Osteoblast (primary cell): ENCODE measurements around the gene KRT13. TPM values are rescaled to one million over a fixed set of nuclear protein-coding genes. Genes with fewer than 3 reads are reported as not detected.

Experiments used
- DNase-seq: peaks from one replicate; pipeline ENCODE4 v3.0.0; 2011; ENCODE audit warnings: low spot score, mixed read lengths; ENCODE audit not compliant: insufficient read length; ENCODE audit errors: missing footprints
- H2AFZ ChIP-seq: 2 replicates; pipeline ENCODE4 v1.6.0; 2011; ENCODE audit warnings: mild to moderate bottlenecking, low read length
- H3K27ac ChIP-seq: 2 replicates; pipeline ENCODE4 v1.5.1; 2011; ENCODE audit warnings: mild to moderate bottlenecking, low read depth, low read length, moderate library complexity
- H3K27me3 ChIP-seq: 2 replicates; pipeline ENCODE4 v1.6.0; 2012; ENCODE audit warnings: mild to moderate bottlenecking, control low read depth, inconsistent platforms, low read length, moderate library complexity; ENCODE audit not compliant: insufficient read depth
- H3K36me3 ChIP-seq: 2 replicates; pipeline ENCODE4 v1.5.1; 2011; ENCODE audit warnings: mild to moderate bottlenecking, low read length, control low read depth, moderate library complexity; ENCODE audit not compliant: insufficient read depth
- H3K4me1 ChIP-seq: 2 replicates; pipeline ENCODE4 v1.5.1; 2011; ENCODE audit warnings: mild to moderate bottlenecking, low read length, control low read depth, moderate library complexity; ENCODE audit not compliant: insufficient read depth
- H3K4me2 ChIP-seq: 2 replicates; pipeline ENCODE4 v1.6.0; 2011; ENCODE audit warnings: mild to moderate bottlenecking, low read length; ENCODE audit not compliant: insufficient read depth
- H3K4me3 ChIP-seq: fragments of 200-600 bp; sonication (generic); 3 replicates; pipeline ENCODE4 v1.5.1; 2012; ENCODE audit warnings: mild to moderate bottlenecking, low read length, inconsistent platforms; ENCODE audit not compliant: insufficient read depth
- H3K79me2 ChIP-seq: 2 replicates; pipeline ENCODE4 v1.6.0; 2012; ENCODE audit warnings: mild to moderate bottlenecking, low read length, control low read depth, inconsistent platforms; ENCODE audit not compliant: insufficient read depth
- H3K9me3 ChIP-seq: 2 replicates; pipeline ENCODE4 v1.5.1; 2011; ENCODE audit warnings: low read depth, low read length, control low read depth
- H4K20me1 ChIP-seq: 2 replicates; pipeline ENCODE4 v1.6.0; 2012; ENCODE audit warnings: mild to moderate bottlenecking, low read length, control low read depth; ENCODE audit not compliant: insufficient read depth
- CTCF ChIP-seq: IDR thresholded peaks from 2 replicates; pipeline ENCODE4 v1.5.1; 2011; ENCODE audit warnings: mild to moderate bottlenecking, low read depth, low read length, moderate library complexity; ENCODE audit errors: extremely low read depth
- total RNA-seq: library from RNA; depleted of rRNA; stranded (reverse); fragments of >200 nt; gene quantifications from 2 replicates; pipeline ENCODE4 v1.2.3, GENCODE V29; 2012

The KRT13 gene
- total RNA-seq, 1 donor: not detected

GRCh38 chr17:41519501-41520224 lies 14.3 kb upstream of the KRT13 start:
- no peak for TF ChIP-seq CTCF
- Histone ChIP-seq H3K9me3 (no peaks in the 10 kb centered on the region), H3K4me1 (peaks cover 18% of the 10 kb centered on the region), H3K36me3 (no peaks in the 10 kb centered on the region), H3K27ac (no peak overlapping the region), H3K4me2 (no peak overlapping the region), H3K79me2 (no peaks in the 10 kb centered on the region), H3K4me3 (no peak overlapping the region), H3K27me3 (no peaks in the 10 kb centered on the region), H4K20me1 (no peaks in the 10 kb centered on the region), H2AFZ (peak overlapping the region; percentile 10)
- DNase-seq: no peak

DNA sequence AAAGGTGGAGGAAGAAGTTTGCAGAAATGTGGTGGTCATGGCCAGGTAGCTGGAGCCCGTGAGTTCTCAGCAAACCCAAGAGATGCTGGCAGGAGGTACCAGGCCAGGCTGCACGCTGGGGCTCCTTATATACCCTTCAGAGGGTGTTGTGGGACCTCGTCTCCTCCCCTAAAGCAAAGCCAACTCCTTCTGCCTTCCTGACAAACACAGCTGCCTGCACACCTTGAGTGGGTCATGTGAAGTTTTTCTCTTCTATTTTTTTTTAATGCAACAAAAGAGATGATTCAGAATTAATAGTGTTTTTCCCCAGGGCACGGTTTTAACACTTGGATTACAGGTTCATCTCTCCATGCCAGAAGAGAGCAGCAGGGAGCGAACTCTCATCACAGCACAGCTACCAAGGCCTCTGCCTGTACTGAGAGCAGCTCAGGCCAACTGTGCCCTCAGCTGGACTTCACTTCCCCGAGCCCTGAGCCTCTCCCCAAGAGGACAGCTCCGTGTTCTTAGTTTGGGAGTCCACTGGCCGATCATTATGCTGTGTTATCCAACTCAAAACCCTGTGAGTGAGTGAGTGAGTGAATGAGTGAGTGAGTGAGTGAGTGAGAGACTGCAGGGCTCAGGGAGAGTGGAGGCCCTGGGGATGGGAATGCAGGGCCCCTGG lies 13.5 kb upstream of the KRT13 start, which contains the start of gene KRT15:
Gene KRT15, minus strand, starts transcription at position 102 of the 661 bp plus-strand sequence. Its CDS starts 63 bp downstream, at position 39.
- no peaks in the 10 kb centered on the region for H4K20me1 ChIP-seq
- peaks cover 18% of the 10 kb centered on the region for H3K4me1 ChIP-seq
- H3K79me2 ChIP-seq: no peaks in the 10 kb centered on the region
- DNase-seq: peak; percentile 89
- H3K4me2 ChIP-seq: no peak within 1 kb of the TSS
- H3K36me3 ChIP-seq: no peaks in the 10 kb centered on the region
- peak within 1 kb of the TSS; percentile 63 for H2AFZ ChIP-seq
- H3K9me3 ChIP-seq: no peaks in the 10 kb centered on the region
- H3K27ac ChIP-seq: no peak within 1 kb of the TSS
- H3K4me3 ChIP-seq: no peak within 1 kb of the TSS
- H3K27me3 ChIP-seq: no peaks in the 10 kb centered on the region
- peak; percentile 12 for TF ChIP-seq CTCF

GRCh38 chr17:41518031-41518430 lies 12.6 kb upstream of the KRT13 start:
- Histone ChIP-seq H3K27ac (no peak overlapping the region), H3K4me2 (no peak overlapping the region), H4K20me1 (no peaks in the 10 kb centered on the region), H3K4me1 (peaks cover 18% of the 10 kb centered on the region), H2AFZ (no peak overlapping the region), H3K9me3 (no peaks in the 10 kb centered on the region), H3K27me3 (no peaks in the 10 kb centered on the region), H3K36me3 (no peaks in the 10 kb centered on the region), H3K79me2 (no peaks in the 10 kb centered on the region), H3K4me3 (no peak overlapping the region)
- no peak for TF ChIP-seq CTCF
- no peak for DNase-seq

- H3K9me3 ChIP-seq: no peaks in the 10 kb centered on the region
- no peaks in the 10 kb centered on the region for H3K36me3 ChIP-seq
- H3K27ac ChIP-seq: no peak overlapping the region
- no peak for DNase-seq
- no peak overlapping the region for H2AFZ ChIP-seq
- no peak overlapping the region for H3K4me3 ChIP-seq
- H3K4me2 ChIP-seq: no peak overlapping the region
- H4K20me1 ChIP-seq: no peaks in the 10 kb centered on the region
- peaks cover 11% of the 10 kb centered on the region for H3K4me1 ChIP-seq
- H3K27me3 ChIP-seq: no peaks in the 10 kb centered on the region
- no peaks in the 10 kb centered on the region for H3K79me2 ChIP-seq
- no peak for TF ChIP-seq CTCF
Measured at GRCh38 chr17:41516830-41517283, 11.4 kb upstream of the KRT13 start.
